ENCODE results near the gene ZBTB47.

DNA sequence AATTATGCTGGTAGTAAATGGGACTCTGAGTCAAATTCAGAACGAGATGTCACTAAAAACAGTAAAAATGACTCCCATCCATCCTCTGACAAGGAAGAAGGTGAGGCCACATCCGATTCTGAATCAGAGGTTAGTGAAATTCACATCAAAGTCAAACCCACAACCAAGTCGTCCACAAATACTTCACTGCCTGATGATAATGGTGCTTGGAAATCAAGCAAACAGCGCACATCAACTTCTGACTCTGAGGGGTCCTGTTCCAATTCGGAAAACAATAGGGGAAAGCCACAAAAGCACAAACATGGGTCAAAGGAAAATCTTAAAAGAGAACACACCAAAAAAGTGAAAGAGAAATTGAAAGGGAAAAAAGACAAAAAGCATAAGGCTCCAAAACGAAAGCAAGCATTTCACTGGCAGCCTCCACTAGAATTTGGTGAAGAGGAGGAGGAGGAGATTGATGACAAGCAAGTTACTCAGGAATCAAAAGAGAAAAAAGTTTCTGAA lies 15.1 kb upstream of the ZBTB47 start:
- no peak for TF ChIP-seq MYC (IDR thresholded peaks at IDR 0.05; ENCODE audit: low read depth, low read length)
- TF ChIP-seq, protein P1, sequence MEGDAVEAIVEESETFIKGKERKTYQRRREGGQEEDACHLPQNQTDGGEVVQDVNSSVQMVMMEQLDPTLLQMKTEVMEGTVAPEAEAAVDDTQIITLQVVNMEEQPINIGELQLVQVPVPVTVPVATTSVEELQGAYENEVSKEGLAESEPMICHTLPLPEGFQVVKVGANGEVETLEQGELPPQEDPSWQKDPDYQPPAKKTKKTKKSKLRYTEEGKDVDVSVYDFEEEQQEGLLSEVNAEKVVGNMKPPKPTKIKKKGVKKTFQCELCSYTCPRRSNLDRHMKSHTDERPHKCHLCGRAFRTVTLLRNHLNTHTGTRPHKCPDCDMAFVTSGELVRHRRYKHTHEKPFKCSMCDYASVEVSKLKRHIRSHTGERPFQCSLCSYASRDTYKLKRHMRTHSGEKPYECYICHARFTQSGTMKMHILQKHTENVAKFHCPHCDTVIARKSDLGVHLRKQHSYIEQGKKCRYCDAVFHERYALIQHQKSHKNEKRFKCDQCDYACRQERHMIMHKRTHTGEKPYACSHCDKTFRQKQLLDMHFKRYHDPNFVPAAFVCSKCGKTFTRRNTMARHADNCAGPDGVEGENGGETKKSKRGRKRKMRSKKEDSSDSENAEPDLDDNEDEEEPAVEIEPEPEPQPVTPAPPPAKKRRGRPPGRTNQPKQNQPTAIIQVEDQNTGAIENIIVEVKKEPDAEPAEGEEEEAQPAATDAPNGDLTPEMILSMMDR (IDR thresholded peaks at IDR 0.05; ENCODE audit: extremely low read depth in 1 of 2, insufficient read depth in 1 of 2, low read depth in 1 of 2, low read length in 2 of 2), result no peak
- no peak for TF ChIP-seq POLR2A (IDR thresholded peaks at IDR 0.05; ENCODE audit: low read depth, low read length)
- TF ChIP-seq POLR2AphosphoS5 (IDR thresholded peaks at IDR 0.05; ENCODE audit: insufficient read depth, low read depth, low read length), result no peak
- TF ChIP-seq EZH2 (IDR thresholded peaks at IDR 0.05; ENCODE audit: borderline replicate concordance, low read depth, low read length, severe bottlenecking), result no peak
- TF ChIP-seq, protein P2, sequence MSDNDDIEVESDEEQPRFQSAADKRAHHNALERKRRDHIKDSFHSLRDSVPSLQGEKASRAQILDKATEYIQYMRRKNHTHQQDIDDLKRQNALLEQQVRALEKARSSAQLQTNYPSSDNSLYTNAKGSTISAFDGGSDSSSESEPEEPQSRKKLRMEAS (IDR thresholded peaks at IDR 0.05; ENCODE audit: insufficient read depth, insufficient read length), result no peak
- TF ChIP-seq FOS (IDR thresholded peaks at IDR 0.05; ENCODE audit: borderline replicate concordance, insufficient read depth, low read length), result no peak
